ENCODE measurements around the gene COL20A1. TPM values are rescaled to one million over a fixed set of nuclear protein-coding genes. Genes with fewer than 3 reads are reported as not detected.
A peak's percentile ranks its signal among the peaks of the same experiment; 100 is the strongest.

The COL20A1 gene
- total RNA-seq, 4 donors from 2014 or later, result 0.20 to 0.44 TPM; not detected in 2

- 2% methylated on average over 27 to 59 of the region's 79 CpGs for WGBS, 2 donors
- no peaks in the 10 kb centered on the region for H3K36me3 ChIP-seq
- TF ChIP-seq POLR2A (IDR thresholded peaks at IDR 0.05) (no peak), EP300 (IDR thresholded peaks at IDR 0.05) (no peak), CTCF (IDR thresholded peaks at IDR 0.05) (no peak)
- DNase-seq (ENCODE audit: low spot score in 2 of 2), result no peak
- peaks cover 2 to 77% of the 10 kb centered on the region in 2 donors for H3K27me3 ChIP-seq
- no peaks in the 10 kb centered on the region for H3K9me3 ChIP-seq
- no peak within 1 kb of the TSS for H3K27ac ChIP-seq
- peak within 1 kb of the TSS in 1 of 4 donors; percentile 12 for H3K4me3 ChIP-seq
- peaks cover 0 to 12% (median 3%) of the 10 kb centered on the region in 4 donors for H3K4me1 ChIP-seq
Measured at GRCh38 chr20:63360850-63361518, 68.0 kb downstream of the COL20A1 start, which contains the start of gene CHRNA4. Gene CHRNA4, minus strand, starts transcription at chr20:63361349. Its CDS starts 184 bp downstream, at chr20:63361165.

GRCh38 chr20:63361519-63362435, 68.8 kb downstream of the COL20A1 start:
- 12 to 21% methylated on average over 22 to 48 of the region's 50 CpGs for WGBS, 2 donors
- Histone ChIP-seq H3K9me3 (no peaks in the 10 kb centered on the region), H3K36me3 (no peaks in the 10 kb centered on the region), H3K4me3 (no peak overlapping the region), H3K4me1 (peaks cover 0 to 12% (median 3%) of the 10 kb centered on the region in 4 donors), H3K27ac (no peak overlapping the region), H3K27me3 (peaks cover 2 to 83% of the 10 kb centered on the region in 2 donors)
- no peak for DNase-seq (ENCODE audit: low spot score in 2 of 2)
- no peak for TF ChIP-seq CTCF (IDR thresholded peaks at IDR 0.05)

GRCh38 chr20:63362436-63363009, 69.5 kb downstream of the COL20A1 start:
- Histone ChIP-seq H3K27ac (no peak overlapping the region), H3K27me3 (peaks cover 2 to 90% of the 10 kb centered on the region in 2 donors), H3K9me3 (no peaks in the 10 kb centered on the region), H3K4me3 (no peak overlapping the region), H3K36me3 (no peaks in the 10 kb centered on the region), H3K4me1 (peaks cover 0 to 12% (median 3%) of the 10 kb centered on the region in 4 donors)
- DNase-seq (ENCODE audit: low spot score in 2 of 2), result no peak
- WGBS, 2 donors, result 62 to 78% methylated on average over 12 to 16 of the region's 16 CpGs
- TF ChIP-seq CTCF (IDR thresholded peaks at IDR 0.05) (no peak), EP300 (IDR thresholded peaks at IDR 0.05) (no peak), POLR2A (IDR thresholded peaks at IDR 0.05) (no peak)

GRCh38 chr20:63363013-63363957, 70.3 kb downstream of the COL20A1 start:
- Histone ChIP-seq H3K4me1 (peaks cover 0 to 12% (median 3%) of the 10 kb centered on the region in 4 donors), H3K4me3 (no peak overlapping the region), H3K9me3 (no peaks in the 10 kb centered on the region), H3K27me3 (peaks cover 2 to 94% of the 10 kb centered on the region in 2 donors), H3K27ac (no peak overlapping the region), H3K36me3 (no peaks in the 10 kb centered on the region)
- no peak for DNase-seq (ENCODE audit: low spot score in 2 of 2)
- 53 to 65% methylated on average over 14 to 23 of the region's 23 CpGs for WGBS, 2 donors
- TF ChIP-seq EP300 (IDR thresholded peaks at IDR 0.05), result no peak
- no peak for TF ChIP-seq POLR2A (IDR thresholded peaks at IDR 0.05)
- no peak for TF ChIP-seq CTCF (IDR thresholded peaks at IDR 0.05)

Data from tibial nerve (tissue), 4 donors.